GM19099 (cell line): ENCODE data around the gene ARHGDIB.

Experiments used
- POLR2A ChIP-seq: IDR thresholded peaks from 3 replicates; pipeline ENCODE4 v1.6.1; 2011; ENCODE audit warnings: low read depth; ENCODE audit not compliant: insufficient read length; ENCODE audit errors: extremely low read depth

The ARHGDIB gene

DNA sequence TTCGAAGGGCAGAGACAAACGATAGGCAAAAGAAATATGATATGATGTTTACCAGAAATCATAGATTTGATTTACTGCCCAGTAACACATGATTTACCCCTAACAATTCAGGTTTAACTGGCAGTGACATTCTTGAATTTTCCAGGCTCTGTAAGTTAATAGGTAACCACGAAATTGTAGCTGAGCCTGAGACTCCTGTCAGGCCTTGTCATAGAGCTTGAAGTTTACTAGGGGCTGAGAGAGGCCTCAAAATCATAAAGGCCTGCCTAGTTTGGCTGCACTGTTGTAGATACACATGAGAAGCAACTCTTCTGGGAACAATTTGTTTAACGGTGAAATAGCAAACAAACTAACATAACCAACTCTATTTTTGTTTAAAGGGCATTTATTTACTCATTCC, 26.4 kb downstream of the ARHGDIB start:
- TF ChIP-seq POLR2A: no peak

DNA sequence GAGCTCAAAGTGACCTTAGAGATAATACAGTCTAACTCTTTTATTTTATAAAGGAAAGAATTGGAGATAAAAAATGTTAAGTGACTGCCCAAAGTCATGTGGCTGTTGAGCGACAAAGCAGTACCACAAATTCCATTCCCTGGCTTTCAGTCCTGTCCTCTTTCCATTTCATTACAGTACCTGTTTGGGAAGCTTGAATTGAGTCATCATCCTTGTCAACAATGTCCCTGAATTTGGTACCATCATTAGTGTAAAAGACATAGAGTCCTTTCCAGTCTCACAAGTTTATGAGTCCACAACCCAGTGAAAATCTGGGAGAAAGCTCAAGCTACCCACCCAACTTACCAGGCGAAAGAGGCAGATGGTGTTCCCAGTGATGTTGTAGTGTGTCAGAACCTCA, 26.9 kb downstream of the ARHGDIB start:
- no peak for TF ChIP-seq POLR2A

DNA sequence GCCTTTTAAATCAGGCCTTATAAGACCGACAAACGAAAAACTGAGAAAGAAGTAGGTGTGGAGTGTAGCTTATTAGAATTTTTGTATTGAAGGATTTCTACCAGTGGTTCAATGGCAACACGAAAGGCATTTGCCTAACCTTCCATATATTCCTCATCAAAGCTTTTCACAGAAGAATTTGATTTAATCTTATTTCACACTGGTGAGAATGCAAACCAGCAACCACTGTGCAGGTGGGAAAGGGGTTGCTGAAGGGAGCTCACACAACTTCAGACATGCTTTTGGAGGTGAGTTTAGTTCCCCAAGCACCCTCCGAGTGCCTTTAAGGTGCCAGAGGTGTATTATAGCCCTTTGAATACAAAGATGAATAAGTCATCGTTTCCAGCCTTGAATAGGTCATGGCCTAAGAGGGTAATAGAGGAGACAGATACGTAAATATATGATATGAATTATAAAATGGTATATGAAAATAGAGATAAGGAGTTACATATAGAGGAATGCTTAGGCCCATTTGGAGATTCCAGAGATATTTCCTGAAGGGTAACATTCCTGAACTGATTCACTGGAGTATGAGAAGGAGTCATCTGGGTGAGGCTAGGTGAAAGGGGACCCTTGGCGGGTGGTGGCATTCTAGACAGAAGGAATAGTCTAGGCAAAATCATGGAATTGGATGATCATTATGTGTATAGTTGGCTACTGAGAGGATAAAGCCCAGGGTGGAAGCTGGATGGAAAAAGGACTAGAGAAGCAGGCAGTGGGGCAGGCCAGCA, 29.4 kb downstream of the ARHGDIB start:
- no peak for TF ChIP-seq POLR2A

DNA sequence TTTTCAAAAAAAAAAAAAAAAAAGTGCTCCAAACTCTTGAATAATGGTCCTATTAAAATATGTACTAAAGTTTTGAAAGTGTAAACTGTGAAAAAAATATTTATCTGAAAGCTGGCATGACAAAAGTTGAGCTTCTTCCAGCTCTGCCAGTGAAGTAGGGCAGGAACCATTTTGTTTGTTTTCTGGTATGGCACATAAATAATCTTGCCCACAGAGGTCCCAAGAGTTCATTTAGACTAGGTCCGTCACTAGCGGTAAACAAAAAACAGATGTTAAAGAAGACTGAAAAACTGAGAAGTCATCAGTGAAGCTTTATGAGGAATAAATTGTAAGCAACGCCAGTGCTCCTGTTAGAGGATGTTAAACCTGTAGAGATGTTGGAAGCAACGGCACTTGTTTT, 30.0 kb downstream of the ARHGDIB start:
- TF ChIP-seq POLR2A: no peak

DNA sequence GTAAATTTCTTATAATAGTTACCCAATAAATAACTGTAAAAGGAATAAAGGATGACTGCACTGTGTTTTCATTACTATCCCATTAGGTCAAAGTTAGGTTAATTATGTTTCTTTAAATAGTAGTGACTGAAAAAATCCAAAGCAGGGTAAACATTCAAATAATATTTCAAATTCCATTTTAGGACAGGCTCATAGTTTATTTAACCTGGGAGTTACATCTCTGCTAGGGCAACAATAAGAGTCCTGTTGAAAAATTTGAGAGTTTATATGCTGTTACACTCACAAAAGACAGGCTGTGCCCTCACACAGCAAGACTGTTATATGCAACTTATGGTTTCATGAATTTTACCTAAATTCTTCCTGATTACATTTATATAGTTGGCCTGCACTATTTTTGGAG, 31.1 kb downstream of the ARHGDIB start:
- TF ChIP-seq POLR2A: no peak

DNA sequence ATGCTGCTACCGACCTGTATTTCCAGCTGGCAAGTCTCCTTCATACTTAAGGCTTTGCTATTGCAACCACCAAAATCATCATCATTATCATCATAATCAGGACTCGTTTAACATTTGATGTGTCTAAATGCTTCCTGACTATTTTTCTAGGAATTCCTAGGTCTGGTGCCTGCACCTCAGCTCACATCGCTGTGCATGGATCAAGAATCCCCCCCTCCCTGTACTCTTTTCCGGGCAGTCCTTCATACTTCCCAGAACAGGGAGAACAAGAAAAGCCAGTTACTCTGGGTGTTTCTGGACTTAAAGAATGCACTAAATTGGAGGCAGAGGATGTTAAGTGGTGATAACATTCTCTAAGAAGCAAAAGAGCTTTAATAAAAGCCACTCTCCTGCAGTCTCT, 32.5 kb downstream of the ARHGDIB start:
- no peak for TF ChIP-seq POLR2A

DNA sequence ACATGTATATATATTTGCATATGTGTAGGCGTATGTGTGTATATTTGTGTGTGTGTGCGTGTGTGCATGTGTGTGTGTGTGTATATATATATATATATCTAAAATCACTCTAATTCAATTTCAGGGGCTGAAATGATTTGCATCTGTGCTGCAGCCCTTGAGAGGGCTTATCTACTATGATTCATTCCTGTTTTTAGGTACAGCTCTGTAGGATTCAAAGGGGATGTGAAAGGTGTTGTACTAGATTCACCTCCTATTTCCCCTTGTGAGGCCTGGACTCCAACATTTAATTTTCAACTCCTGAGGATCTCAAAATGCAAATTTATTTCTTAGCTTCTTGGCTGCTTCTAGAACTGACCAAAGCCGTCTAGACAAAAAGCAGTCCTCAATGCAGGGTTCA, 34.1 kb downstream of the ARHGDIB start:
- no peak for TF ChIP-seq POLR2A

DNA sequence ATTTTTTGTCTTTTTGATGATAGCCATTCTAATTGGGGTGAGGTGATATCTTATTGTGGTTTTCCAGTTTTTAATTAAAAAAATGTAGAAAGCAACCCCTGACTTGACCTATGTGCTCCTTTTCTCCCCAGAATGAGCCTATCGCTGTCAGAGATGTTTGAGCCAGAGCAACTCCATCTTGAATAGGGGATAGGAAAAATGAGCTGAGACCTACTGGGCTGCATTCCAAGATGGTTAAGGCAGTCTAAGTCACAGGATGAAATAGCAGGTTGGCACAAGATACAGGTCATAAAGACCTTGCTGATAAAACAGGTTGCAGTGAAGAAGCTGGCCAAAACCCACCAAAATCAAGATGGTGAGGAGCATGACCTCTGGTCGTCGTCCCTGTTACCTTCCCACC, 36.9 kb downstream of the ARHGDIB start:
- no peak for TF ChIP-seq POLR2A

DNA sequence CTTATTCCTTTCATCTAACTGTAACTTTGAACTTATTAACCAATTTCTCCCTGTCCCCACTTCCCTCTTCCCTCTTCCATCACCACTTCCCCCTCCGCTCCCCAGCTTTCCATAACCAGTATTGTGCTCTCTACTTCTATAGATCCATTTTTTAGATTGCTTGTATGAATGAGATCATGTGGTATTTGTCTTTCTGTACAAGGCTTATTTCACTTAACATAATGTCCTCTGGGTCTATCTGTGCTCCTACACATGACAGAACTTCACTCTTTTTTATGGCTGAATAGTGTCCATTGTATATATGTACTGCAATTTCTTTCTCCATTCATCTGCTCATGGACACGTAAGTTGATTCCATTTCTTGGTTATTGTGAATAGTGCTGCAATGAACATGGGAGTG, 37.5 kb downstream of the ARHGDIB start:
- no peak for TF ChIP-seq POLR2A

DNA sequence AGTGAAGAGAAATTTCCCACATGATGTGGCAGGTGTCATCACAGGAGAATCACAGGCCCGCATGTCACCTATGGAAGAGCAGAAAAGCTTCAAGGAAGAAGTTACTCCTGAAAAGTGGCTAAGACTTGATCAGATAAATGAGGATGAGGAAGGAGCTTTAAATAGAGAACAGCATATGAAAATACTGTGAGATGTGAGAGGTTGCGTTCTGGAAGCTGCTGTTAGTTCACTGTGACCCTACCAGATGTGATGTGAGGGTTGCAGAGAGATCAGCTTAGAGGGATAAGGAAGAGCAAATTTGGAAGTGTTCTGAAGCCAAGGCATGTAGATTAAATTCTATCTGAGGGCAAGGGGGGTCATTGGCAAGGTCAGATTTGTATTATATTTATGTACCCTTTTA, 40.2 kb downstream of the ARHGDIB start:
- TF ChIP-seq POLR2A: no peak

DNA sequence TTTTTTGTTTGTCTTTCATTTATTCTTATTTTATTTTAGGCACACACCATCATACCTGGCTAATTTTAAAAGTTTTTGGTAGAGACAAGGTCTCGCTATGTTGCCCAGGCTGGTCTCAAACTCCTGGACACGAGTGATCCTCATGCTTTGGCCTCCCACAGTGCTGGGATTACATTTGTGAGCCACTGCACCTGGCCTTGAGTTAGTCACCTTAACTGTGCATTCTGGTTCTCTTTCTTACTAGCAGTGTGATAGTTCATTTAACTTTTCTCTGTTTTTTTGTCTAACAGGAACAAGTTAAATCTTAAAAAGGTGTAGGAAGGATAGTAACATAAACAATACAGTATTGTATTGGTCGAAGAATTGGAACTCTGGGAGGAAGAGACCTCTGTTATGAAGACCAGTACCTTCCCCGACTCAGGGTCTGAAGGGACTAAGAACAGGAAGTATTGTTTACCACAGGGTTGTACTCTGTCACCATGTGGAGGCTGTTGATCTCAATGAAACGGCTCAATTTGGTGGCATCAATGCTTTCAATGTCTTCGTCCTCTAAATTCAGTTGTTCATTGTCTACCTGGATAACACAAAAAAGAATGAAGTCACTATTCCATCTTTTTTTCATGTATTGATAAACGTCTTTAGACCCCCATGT, 40.8 kb downstream of the ARHGDIB start:
- TF ChIP-seq POLR2A: no peak

DNA sequence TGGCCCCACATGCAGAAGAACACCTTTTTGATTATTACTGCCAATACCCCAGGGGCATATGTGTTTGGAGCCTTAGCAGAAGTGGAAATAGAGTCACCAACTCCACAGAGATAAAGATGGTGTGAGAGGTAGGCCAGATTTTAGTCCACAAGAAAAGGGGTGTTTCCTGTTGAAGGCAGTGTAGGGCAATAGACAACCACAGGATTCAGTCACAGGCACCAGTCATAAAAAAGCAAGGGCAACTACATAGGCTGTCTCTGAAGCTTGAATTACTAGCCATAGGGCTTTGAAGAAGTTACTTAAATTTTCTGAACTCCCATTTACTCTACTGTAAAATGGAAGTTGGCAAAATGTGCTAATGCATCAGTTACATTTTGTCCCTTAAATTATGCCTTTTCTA, 41.9 kb downstream of the ARHGDIB start:
- no peak for TF ChIP-seq POLR2A

DNA sequence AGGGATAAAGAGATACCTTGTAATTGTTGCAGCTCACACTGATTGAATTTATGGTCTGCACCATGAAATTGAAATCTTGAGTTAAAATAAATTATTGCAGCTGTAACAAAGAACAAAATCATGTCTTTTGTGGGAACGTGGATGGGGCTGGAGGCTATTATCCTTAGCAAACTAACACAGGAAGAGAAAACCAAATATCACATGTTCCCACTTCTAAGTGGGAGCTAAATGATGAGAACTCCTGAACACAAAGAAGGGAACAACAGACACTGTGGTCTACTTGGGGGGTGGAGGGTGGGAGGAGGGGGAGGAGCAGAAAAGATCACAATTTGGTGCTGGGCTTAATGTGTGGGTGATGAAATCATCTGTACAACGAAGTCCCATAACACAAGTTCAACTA, 45.7 kb downstream of the ARHGDIB start:
- TF ChIP-seq POLR2A: no peak

DNA sequence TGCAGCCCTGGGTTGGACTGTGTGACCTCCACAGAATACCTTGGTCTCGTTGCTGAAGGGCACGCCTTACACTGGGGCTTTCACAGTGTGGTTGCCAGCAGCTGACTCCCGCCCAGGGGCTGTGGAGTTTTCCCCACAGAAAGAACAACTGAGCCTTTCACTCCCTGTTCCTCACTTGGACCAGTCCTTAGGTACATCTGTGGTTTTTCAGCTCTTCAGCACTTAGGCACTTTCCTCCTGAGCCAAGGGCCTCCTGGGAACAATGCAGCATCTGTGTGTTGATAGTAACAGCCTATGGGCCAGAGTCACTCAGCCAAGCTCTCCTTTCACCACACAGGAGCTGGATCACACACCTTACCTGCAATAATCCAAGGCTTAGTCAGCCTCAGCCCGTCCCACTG, 48.0 kb downstream of the ARHGDIB start:
- no peak for TF ChIP-seq POLR2A

DNA sequence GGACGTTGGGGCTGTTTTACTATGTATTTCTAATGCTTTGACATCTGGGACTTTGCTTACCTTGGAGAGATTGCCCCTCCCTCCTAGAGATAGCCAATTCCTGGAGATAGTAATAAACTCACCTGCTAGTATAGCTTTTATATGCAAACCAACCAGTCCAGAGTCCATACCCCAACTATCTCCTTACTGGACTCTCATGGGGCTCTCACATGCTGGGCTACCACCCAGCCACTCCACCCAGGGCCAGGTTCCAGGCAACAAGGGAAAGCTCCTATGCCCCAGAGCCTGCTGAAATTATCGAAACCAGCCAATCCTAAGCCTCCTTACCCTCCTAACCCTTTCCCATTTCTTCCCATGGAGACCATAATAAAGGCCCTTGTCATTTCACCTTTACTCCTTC, 50.3 kb downstream of the ARHGDIB start:
- TF ChIP-seq POLR2A: no peak

DNA sequence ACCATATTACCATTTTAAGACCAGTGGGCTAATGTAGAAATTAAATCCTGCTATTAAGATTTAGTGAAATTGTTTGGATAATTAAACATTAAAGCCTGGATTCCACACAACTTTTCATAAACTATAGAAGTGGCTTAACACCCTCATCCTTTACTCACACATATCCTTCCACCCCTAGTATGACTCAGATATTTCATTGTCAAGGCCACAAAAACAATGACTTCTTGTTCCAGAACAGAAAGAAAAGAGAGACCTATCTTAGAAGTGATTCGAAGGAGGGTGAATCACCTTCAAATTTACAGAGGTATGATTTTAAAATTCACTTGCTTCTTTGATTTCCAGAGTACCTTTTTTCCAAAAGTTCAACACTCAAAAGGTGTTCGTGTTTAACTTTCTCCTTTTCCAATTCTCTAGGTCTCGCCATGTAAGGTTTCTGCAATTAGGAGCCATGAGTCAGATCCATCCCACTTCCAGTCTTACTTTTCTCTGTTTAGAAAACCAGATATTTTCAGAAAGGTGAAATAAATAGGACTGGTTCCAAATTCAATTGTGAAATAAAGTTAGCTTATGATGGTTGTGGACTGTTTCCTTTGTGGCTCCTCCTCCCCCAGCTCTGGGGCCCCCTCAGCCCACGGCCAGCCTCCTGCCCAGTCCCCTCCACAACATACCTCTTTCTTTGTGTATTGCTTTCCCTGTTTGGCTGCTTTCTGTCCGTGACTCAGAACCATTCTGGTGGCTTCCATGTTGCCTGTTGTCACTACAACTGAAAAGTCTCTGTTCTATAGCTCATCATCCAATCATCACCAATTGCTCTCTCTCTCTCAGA, 51.1 kb downstream of the ARHGDIB start:
- no peak for TF ChIP-seq POLR2A
